HG02885 (cell line): ENCODE data around the gene PYGM.

Experiments used
- ATAC-seq: cut with Tn5 transposase; IDR thresholded peaks from one replicate; pipeline ENCODE4 v1.9.1; 2021; ENCODE audit warnings: mild to moderate bottlenecking; ENCODE audit not compliant: unreplicated experiment, poor library complexity

Gene PYGM

DNA sequence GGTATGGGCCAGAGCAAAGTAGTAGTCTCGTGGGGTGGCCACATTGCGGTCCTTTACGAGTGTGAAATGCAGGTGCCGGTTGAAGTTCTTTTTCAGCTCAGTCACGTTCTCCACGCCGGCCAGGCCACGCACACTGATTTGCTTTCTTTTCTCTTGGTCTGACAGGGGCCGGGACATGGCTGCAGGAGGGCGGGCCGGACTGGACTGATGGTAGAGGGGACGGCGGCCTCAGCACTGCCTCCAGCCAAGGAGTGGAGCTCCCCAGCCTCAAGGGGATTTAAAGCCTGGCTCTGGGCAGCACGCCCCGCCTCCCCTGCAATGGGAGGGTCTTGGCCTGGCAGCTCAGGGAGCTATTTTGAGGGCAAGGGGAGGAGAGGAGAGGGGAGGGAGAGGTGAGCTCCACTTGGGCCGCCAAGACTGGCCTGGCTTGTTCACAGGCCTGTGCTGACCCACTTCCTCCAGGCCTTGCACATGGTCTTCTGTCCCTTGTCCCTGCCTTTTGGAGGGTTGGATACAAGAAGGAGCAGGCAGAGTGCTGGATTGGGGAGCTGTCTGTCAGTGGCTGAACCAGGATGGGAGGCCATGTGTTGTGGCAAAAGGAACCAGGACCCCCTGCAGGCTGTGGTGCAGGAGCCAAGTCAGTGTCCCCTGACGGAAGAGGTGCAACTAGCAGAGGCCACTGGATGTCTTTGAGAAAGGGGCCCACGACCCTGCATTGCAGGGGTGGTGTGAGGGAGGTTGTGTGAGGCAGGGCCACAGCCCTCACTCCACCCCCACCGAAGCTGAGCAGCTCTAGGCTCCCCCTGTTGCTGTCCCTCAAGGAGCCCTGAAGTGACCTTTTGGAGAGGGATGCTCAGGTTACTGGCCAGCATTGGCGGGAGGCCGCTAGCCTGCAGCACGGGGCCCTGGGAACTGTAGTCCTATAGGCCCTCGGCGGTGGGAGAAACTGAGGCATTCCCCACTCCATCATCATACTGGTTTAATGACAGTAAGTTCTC, at the start of gene PYGM:
Gene PYGM (minus strand): TSS at position 253 of the 998 bp plus-strand sequence. CDS start 76 bp downstream, at position 177.
- no peak for ATAC-seq

DNA sequence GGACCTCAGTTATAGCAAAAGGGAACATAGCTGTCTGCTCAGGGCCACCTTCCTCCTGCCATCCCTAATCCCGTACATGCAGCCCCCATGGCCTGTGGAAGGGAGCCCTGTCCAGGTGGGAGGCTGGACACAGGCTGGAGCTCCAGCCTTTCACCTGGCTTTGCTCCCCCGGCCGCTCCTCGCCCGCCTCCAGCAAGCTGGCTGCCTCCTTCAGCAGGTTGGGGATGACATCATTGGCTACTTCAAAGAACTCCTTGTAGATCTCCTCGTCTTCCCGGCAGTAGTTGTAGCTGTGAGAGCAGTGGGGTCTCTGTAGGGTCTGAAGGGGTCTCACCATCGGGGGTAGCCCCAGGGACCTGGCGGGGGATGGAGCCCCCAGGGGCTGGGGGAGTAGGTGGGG, 45.7 kb upstream of the PYGM start:
- ATAC-seq, result no peak

DNA sequence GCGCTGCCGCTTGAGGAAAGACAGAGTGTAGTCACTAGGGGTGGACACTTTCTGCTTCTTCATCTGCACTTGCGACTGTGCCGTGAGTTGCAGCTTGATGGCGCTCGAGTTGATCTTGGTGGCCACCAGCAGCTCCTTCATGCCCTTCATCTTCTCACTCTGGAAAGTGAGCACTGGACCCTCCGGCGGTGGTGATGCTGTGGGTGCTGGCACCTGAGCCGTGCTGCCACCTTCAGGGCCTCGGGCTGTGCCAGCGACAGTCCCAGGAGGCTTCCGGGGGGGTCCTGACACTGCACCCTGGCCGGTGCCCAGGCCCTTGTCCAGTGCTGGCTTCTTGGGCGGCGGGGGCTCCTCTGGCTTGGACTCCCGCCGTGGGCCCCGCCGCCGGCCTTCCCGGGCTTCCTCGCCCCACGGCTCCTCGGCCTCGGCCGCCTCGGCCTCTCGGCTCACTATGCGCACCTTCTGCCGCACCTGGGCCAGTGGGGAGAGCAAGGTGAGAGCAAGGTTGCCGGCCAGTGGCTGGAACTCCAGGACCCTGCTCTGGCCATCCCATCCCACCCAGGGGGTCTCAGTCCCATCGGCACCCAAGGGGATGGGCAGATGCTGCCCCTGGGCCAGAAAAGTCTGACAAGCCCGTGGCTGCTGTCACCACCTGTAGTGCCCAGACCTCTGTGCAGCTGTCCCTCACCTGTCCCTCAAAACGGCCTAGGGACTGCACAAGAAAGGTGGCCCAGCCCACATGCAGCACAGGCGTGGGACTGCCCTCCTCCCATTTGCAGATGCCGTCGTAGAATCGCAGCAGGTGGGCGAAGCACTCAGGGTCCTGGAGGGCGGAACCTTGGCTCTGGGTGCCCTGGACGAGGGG, 44.8 kb upstream of the PYGM start:
- ATAC-seq, result no peak

GRCh38 chr11:64803846-64804345, 44.1 kb upstream of the PYGM start:
- ATAC-seq, result no peak

DNA sequence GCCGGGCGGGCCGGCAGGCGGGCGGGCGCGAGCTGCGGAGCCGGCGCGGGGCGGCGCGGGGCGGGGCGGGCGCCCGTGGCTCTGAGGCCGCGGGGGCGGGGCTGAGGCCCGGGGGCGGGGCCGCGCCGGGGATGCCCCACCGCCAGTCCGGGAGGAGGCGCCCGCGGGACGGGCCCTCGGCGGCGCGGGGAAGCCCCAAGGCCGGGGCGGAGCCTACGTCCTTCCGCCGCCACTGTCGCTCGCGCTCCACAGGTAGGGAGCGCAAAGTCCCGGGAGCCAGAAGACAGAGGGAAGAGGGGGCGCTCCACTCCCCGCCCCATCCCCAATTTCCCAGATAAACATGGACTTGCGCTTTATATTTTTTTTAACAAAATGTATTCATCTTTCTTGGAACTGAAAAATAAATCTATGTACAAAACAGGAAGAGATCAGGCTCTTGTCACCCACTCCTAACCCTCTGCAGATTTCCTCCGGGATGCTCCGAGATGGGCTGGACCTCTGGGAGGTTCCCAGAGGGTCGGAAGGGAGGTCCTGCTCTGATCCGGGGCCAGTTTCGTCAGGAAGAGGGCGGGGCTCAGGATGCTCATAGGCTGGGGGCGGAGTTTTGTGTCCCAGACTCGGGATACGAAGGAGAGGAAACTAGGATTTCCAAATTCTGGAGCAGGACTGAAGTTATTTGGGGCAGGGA, 43.5 kb upstream of the PYGM start, which contains the start of gene MAP4K2:
Gene MAP4K2 (minus strand): TSS at position 57 of the 688 bp plus-strand sequence. CDS start 65 bp downstream, outside the sequence.
- ATAC-seq, result peak; percentile 80

DNA sequence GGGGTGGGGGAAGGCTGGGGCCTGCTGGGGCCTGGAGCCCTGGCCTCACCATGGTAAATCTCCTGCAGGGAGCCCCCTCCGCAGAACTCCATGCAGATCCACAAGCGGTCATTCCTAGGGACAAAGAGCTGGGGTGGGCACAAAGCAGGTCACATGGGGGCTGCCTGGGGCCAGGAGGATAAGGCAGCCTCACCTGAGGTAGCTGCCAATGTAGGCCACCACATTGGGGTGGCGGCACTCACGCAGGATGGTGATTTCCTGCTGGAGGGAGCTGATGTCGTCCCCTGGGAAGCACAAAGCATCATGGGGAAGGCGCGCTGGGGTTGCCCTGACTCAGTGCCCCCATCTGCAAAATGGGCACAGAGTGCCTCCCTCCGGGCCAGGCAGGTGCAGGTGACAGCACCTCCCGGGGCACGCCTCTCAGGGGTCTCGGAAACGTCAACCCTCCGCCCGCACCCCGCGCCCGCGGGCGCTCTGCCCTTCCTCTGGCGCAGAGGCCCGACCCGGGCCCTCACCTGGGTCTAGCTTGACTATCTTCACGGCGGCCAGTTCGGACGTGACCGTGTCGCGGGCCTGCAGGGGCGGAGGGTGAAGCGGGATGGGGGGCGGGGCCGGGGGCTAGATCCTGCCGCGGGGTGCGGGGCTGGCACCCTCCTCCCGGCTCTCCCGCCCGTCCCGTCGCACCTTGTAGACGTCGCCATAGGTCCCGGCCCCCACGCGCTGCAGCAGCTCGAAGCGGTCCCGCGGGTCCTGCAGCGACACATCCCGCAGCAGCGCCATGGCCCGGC, 42.8 kb upstream of the PYGM start:
- peak; percentile 26 for ATAC-seq

DNA sequence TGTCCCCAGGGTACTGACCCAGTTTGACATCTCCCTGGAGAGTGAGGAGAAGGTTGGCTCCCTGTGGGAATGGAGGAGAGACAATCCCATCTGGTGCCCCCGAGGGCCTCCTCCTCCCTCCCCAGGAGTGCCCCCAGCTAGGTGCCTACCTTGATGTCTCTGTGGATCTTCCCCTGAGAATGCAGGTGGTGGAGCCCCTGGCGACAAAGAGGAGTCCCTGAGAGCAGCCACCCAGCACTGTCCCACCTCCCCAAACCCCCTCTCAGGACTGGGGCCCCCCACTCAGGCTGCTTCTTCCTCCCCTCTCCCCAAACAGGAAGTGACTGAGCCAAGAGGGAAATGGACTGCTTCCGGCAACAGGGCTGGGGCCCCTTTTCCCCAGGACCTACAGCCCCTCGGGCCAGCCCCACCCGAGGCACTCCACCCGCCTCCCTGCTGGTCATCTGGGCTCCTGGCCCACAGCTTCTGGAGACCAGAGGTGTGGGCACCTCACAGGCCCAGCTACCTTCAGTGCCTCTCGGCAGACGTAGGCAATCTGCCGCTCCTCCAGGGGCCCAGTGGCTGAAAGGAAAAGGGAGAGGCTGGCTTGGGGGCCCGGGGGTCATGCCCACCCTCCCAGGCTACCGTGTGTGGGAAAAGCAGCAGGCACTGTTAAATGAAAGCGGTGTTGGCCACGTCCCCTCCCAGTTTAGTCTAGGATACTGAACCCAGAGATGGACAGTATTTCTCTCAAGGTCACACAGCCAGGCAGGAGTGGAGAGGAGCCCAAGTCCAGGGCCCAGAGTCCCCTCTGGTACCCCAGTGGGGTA, 42.0 kb upstream of the PYGM start:
- ATAC-seq, result no peak

GRCh38 chr11:64801158-64801464, 41.3 kb upstream of the PYGM start:
- no peak for ATAC-seq

DNA sequence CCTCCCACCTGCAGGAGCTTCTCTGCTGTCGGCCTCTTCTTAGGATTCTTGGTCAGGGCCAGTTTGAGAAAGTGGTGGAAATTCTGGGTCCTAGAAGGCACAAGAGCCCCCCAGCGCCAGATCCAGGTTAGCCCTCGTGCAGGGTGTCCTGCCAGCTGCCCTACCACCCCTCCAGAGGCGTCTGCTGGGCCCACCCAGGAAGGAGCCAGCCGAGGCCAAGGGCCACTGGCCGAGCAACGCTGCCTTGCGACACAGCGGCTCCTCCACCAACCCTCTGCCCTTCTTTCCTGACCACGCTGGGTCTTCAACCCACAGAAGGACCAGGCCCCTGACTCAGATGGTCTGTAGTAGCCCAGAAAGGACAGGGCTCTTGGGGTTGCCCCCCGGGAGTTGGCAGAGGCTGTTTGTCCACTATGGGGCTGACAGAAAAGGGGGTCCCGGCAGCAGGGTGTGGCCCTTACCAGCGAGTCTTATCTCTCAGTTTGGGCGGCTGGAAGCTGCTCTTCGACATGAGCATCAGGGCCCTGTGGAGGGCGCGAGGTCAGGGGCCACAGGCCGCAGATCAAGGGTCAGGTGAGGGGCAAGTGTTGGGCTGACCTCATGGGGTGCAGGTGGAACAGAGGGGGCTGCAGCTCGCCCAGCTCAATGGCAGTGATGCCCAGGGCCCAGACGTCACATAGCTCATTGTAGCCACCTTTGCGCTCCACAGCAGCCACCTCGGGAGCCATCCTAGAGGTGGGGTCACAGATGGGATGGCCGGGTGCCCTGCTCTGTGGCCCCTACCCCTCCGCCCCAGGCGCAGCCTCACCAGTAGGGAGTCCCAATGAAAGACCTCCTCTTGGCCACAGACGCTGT, 40.8 kb upstream of the PYGM start:
- ATAC-seq, result no peak

DNA sequence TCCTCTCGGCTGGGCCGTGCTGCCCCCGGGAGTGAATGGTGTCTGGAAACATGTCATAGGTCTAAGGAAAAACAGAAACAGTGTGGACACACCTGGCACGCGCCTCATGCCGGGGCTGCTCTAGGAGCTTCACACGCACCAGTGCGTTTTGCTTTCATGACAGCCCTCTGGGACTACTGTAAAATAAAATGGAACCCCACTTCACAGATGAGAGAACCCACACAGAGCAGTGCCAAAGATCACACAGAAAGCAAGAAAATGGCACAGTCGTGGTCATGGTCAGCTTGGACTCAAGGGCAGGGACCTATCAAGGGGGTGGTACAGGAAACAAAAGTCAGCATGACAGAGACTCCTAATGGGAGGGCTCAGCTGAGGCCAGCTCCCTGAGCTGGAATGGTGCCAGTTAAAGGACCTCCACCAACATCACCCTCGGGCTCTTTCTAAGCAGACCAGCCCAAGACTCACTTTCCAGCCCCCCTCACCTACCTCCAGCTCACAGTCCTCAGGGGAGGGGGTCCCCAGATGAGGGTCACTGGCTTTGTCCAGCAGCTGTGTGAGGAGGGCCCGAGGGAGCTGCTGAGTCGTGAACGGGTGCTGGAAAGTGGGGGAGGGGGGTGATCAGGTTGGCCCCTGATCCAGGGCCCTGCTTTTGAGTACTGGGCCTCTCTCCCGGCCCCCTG, 40.0 kb upstream of the PYGM start:
- no peak for ATAC-seq

DNA sequence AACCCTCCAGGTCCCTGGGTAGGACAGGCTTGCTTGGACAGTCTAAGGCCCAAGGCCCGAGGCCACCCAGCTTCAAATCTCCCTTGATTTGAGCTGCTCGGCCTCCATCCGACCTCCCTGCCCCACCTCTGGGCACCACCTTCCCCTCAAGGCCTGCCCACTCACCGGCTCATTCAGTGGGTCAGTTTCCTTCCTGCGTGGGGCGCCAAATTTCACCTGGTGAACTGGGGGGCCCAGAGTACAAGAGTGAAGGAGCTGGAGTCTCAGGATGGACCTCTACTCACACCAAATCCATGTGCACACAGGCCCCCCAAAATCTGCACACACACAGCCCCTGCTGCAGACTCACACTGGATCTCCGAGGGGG, 39.5 kb upstream of the PYGM start:
- no peak for ATAC-seq

DNA sequence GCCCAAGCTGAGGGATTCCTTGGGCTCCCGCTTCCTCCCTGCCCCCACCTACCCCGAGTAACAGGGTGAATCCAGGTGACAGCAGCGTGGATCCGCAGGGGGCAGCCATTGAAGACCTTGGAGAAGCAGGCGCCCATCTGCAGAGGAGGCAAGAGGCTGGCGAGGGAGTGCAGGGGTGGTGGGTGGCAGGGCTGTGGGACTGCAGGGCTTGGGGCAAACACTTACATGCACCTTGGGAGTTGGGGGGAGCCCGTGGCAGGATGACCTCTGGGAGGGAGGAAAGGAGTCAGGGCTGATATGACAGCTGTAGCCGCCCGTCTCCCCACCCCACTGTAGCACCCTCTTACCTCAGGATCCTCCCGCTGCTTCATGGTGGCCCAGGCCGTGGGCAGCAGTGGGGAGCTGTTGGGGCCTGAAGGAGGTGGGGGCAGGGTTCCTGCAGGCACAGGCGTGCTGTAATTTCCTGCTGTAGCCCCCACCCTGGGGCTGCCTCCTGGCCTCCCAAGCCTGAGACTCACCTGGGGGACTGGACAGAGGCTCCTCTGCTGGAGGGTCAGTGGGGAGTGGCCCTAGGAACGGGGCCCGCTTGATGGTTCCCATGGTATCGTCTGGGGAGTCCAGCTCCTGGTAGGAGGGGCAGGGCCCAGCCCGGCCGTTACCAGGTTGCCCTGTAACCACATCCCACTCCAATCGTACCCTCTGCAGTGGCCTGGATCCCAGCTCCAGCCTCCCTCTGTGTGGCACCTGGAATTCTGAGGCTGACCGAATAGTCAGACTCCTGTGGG, 37.2 kb upstream of the PYGM start:
- ATAC-seq, result no peak

GRCh38 chr11:64796047-64796756, 36.4 kb upstream of the PYGM start:
- ATAC-seq, result no peak

DNA sequence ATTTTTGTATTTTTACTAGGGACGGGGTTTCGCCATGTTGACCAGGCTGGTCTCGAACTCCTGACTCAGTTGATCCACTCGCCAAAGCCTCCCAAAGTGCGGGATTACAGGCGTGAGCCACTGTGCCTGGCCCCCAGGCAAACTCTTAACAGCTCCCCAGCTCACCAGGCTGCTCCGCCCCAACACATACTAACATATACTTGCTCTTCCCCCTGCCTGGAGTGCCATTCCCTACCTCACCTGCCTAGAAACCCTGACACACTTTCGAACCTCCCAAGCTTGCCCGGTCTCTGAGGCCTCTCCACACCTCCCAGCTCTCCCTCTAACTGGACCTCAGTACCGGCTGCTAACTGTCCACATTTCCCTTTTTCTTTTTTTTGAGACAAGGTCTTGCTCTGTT, 34.8 kb upstream of the PYGM start:
- ATAC-seq, result no peak

DNA sequence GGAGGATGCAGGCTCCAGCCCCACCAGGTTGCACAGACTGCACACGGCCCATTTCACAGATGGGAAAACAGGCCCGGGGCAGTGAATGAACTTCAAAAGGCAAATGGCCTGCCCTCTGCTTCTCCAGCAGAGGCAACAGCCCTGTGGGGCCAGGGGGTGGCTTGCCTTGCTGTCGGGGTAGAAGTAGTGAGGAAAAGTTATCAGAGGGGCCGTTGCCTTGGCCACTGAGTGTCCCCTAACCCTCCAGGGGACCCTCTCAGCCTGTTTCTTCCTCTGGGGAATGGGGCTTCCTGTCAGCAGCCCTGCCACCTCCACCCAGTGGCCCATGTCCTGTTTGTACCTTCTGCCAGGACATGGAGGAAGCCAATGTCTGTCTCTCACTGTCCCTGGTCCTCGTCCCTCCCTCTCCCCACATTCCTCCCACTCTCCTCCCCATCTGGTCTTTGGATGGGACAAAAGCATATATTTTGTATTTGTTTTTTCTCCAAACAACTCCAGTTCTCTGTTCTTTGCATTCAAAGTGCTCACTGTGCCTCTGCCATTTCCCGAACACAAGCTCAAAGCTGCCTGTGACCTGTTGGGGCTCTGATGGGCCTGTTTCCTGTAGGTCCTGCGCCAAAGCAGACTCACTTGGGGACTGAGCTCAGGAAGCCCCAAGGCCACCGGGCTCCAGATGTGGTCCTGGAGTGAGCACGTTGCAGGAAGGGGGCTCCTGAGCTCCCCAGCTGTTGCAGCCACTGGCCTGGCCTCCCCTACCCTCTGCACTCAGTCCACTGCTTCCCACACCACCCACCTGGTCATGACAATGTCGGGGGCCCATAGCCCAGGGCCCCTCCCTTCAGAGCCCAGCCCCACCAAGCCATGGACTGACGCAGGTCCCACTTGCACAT, 33.7 kb upstream of the PYGM start:
- ATAC-seq, result no peak
